ENCODE measurements around the gene TAMALIN. TPM values are rescaled to one million over a fixed set of nuclear protein-coding genes. Genes with fewer than 3 reads are reported as not detected.
A peak's percentile ranks its signal among the peaks of the same experiment; 100 is the strongest.

Gene TAMALIN
- total RNA-seq, 1 donor from 2014 or later = 15.5 TPM

- H3K27me3 Mint-ChIP-seq = peaks cover 27% of the 10 kb centered on the region
- H3K4me1 Mint-ChIP-seq (ENCODE audit: low read depth) = peaks cover 8% of the 10 kb centered on the region
- no peak for TF ChIP-seq CTCF (IDR thresholded peaks at IDR 0.05; ENCODE audit: unreplicated experiment)
- peak overlapping the region; percentile 64 for H3K27ac Mint-ChIP-seq
- no peak overlapping the region for H3K4me3 Mint-ChIP-seq (ENCODE audit: low read depth)
- H3K9me3 Mint-ChIP-seq (ENCODE audit: low read depth) = no peaks in the 10 kb centered on the region
- H3K36me3 Mint-ChIP-seq (ENCODE audit: insufficient read depth) = peaks cover 6% of the 10 kb centered on the region
- DNase-seq (ENCODE audit: low spot score, unreplicated experiment) = no peak
These were observed 3.2 kb upstream of the TAMALIN start for GRCh38 chr12:52003591-52003990.

GRCh38 chr12:52004042-52004648 lies 2.6 kb upstream of the TAMALIN start:
- Mint-ChIP-seq H3K36me3 (ENCODE audit: insufficient read depth) (peaks cover 6% of the 10 kb centered on the region), H3K27ac (peak overlapping the region; percentile 64), H3K27me3 (peaks cover 28% of the 10 kb centered on the region), H3K9me3 (ENCODE audit: low read depth) (no peaks in the 10 kb centered on the region), H3K4me3 (ENCODE audit: low read depth) (no peak overlapping the region), H3K4me1 (ENCODE audit: low read depth) (peaks cover 8% of the 10 kb centered on the region)
- peak; percentile 63 for TF ChIP-seq CTCF (IDR thresholded peaks at IDR 0.05; ENCODE audit: unreplicated experiment)
- DNase-seq (ENCODE audit: low spot score, unreplicated experiment) = no peak

GRCh38 chr12:52005218-52005902 lies 1.4 kb upstream of the TAMALIN start:
- H3K36me3 Mint-ChIP-seq (ENCODE audit: insufficient read depth) = peaks cover 3% of the 10 kb centered on the region
- H3K4me3 Mint-ChIP-seq (ENCODE audit: low read depth) = peak overlapping the region; percentile 4
- H3K9me3 Mint-ChIP-seq (ENCODE audit: low read depth) = no peaks in the 10 kb centered on the region
- peaks cover 28% of the 10 kb centered on the region for H3K27me3 Mint-ChIP-seq
- TF ChIP-seq CTCF (IDR thresholded peaks at IDR 0.05; ENCODE audit: unreplicated experiment) = no peak
- peaks cover 10% of the 10 kb centered on the region for H3K4me1 Mint-ChIP-seq (ENCODE audit: low read depth)
- DNase-seq (ENCODE audit: low spot score, unreplicated experiment) = no peak
- H3K27ac Mint-ChIP-seq = no peak overlapping the region

GRCh38 chr12:52005903-52006703 lies 643 bp upstream of the TAMALIN start:
- Mint-ChIP-seq H3K27me3 (peaks cover 28% of the 10 kb centered on the region), H3K4me1 (ENCODE audit: low read depth) (peaks cover 14% of the 10 kb centered on the region), H3K4me3 (ENCODE audit: low read depth) (peak overlapping the region; percentile 82), H3K9me3 (ENCODE audit: low read depth) (no peaks in the 10 kb centered on the region), H3K36me3 (ENCODE audit: insufficient read depth) (peaks cover 1% of the 10 kb centered on the region), H3K27ac (peak overlapping the region; percentile 86)
- no peak for DNase-seq (ENCODE audit: low spot score, unreplicated experiment)
- no peak for TF ChIP-seq CTCF (IDR thresholded peaks at IDR 0.05; ENCODE audit: unreplicated experiment)

- Mint-ChIP-seq H3K4me1 (ENCODE audit: low read depth) (peaks cover 15% of the 10 kb centered on the region), H3K27me3 (peaks cover 28% of the 10 kb centered on the region), H3K4me3 (ENCODE audit: low read depth) (peak overlapping the region; percentile 76), H3K36me3 (ENCODE audit: insufficient read depth) (peaks cover 5% of the 10 kb centered on the region), H3K9me3 (ENCODE audit: low read depth) (no peaks in the 10 kb centered on the region), H3K27ac (no peak overlapping the region)
- TF ChIP-seq CTCF (IDR thresholded peaks at IDR 0.05; ENCODE audit: unreplicated experiment) = peak; percentile 7
- DNase-seq (ENCODE audit: low spot score, unreplicated experiment) = no peak
These were observed 594 bp downstream of the TAMALIN start for GRCh38 chr12:52007158-52007921.
